GM11168 (cell line): Measurements from ENCODE around the gene UFD1.

Experiments used
- in situ Hi-C: fragments of 300-500 bp; cut with MboI; formaldehyde crosslinking; loops from one replicate; pipeline ENCODE4 v1.12.0; 2022; ENCODE audit warnings: low sequenced_read_pairs; ENCODE audit not compliant: unreplicated experiment

Gene UFD1

DNA sequence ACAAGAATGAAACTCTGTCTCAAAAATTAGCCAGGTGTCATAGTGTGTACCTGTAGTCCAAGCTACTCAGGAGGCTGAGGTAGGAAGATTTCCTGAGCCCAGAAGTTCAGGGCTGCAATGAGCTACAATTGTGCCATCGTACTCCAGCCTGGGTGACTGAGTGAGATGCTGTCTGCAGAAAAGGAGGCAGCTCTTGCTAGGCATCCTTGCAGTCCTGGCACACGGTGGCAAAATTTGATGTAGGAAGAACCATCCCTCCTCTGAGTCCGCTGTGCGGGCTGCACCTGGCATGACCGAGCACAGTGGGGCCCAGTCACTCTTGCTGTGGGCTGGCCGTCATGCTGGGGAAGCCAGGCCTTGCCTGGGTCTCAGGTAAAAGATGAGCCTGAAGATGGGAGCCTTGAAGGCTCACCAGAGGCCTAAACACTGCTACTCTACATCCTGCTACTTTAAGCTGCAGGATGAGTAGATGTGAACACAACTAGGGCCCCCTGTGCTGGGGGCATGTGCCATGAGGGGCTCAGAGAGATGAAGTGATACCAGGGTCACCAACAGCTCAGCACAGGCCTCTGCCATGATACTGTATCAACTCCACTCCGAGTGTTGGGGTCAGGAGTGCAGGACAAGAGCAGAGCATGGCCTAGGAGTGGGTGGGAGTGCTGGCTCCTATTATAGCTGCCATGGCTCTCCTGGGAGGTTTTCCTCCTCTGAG, 19.3 kb upstream of the UFD1 start:
- in situ Hi-C loops = no loop called here

DNA sequence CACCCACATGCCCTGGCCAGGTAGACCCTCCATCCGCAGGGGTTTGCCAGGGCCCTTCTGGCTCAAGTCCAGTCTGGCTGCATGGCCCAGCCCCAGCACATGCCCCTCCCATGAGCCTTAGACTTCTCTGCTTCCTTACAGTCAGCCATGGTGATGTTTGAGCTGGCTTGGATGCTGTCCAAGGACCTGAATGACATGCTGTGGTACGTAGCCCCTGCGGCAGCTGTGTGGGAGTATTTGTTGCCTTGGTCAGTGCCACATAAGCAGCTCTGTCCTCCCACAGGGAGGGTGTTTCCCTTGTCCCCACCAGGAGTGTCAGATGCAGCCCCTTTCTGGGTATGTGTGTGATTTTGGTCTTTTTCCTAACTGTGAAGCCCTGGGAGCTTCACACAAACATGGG, 18.3 kb upstream of the UFD1 start:
- in situ Hi-C loops = no loop called here

DNA sequence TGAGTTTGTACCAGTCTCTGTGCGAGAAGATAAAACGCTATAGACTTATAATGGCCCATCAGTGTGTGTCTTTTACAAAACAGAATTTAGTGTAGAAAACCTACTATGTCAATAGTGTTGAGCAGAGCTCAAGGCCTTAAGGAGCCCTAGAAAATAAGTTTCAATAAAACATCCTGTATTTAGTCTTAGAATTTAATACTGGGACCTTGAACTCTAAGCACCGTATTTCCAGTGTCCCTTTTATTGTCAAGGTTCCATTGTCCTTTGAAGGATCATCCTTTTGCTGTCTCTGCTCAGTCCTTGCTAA, 17.3 kb upstream of the UFD1 start:
- in situ Hi-C loops = no loop called here

DNA sequence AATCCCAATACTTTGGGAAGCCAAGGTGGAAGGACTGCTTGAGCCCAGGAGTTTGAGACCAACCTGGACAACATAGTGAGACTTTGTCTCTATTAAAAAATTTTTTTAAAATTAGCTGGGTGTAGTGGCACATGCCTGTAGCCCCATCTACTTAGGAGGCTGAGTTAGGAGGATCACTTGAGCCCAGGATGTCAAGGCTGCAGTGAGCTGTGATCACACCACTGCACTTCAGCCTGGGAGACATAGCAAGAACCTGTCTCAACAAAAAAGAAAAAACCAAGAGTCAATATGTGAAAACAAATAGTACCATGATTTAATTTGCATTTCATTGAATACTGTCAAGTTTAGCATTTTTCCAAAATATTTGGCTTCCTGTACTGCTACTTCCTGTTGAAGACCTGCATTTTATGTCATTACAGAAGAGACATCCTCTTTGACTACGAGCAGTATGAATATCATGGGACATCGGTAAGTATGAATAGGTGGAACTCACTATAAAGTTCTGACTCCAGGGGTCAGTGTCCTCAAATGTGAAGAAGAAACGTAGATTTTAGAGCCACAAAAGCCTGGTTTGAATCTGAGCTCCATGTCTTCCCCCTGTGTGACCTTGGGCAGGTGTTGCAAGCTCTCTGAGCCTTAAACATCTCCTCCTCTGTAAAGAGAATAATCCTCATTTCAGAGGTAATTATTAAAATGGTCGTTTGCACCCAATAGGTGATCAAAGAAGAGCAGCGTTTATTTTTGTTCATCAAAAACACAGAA, 16.8 kb upstream of the UFD1 start:
- in situ Hi-C loops = no loop called here

DNA sequence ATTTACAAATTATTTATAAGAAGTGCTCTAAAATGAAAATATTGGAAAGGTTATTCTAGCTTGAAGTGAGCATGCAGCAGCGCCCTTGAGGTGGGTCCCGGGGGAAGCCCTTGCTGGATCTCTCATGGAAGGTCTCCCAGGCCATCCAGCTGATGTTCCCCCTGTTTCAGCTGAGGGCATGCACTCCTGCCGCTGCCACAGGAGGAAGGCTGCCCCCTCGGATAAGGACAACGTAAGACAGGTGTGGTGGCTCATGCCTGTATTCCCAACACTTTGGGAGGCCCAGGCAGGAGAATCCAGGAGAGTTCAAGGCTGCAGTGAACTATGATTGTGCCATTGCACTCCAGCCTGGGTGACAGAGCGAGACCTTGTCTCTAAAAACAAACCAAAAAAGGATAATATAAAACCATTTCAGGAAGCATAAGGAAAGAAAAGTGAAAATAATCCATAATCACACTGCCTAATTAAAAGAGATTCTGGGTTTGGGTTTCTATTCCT, 15.7 kb upstream of the UFD1 start:
- in situ Hi-C loops = no loop called here

DNA sequence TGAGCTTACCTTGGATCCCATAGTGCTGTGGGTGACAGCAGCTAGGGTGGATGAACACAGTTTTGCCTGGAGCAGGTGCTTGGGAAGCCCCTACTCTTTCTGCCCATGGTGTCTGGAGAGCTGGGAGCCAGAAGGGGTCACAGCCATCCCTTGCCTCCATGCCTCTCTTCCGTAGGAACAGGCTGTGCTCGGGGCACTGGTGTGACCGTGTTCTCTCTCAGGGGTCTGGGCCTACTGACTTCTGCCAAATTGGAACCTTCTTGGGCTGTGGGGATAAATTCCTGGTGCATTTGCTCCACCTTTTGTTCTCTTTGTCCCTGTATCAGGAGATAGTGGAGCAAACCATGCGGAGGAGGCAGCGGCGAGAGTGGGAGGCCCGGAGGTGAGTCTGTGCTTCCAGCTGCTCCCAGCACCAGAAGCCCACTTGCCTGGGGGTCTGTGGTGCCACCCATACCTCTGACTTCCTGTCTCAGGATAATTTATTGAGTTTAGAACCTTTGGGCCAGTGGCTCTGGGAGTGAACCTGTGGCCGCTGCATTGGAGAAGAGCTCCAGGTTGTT, 15.1 kb upstream of the UFD1 start:
- in situ Hi-C loops = no loop called here

DNA sequence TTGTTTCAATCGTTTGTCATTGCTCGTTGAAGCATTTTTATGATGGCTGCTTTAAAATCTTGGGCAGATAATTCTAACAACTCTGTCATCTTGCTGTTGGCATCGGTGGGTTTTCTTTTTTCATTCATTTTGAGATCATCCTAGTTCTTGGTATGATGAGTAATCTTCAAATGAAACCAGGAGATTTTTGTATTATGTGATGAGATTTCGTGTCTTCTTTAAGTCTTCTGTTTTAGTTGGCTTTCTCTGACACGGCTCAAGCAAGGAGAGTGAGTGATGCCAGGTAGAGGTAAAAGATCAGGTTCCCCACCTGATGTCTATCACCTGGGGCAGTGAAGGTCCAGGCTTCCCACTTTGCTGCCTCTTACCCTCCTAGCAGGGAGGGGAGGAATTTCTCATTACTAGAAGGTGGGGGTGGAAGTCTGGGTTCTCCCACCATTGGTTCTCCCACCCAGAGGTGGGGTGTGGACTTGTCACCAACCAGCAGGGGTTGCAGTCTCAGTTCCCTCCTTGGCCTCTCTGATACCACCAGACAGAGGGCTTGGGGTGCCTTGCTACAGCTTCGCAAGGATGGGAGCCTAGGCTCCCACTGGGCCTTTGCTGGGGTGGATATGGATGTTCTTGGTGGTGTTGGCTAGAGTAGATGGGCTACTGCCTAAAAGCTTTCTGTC, 13.6 kb upstream of the UFD1 start:
- in situ Hi-C loops = no loop called here

DNA sequence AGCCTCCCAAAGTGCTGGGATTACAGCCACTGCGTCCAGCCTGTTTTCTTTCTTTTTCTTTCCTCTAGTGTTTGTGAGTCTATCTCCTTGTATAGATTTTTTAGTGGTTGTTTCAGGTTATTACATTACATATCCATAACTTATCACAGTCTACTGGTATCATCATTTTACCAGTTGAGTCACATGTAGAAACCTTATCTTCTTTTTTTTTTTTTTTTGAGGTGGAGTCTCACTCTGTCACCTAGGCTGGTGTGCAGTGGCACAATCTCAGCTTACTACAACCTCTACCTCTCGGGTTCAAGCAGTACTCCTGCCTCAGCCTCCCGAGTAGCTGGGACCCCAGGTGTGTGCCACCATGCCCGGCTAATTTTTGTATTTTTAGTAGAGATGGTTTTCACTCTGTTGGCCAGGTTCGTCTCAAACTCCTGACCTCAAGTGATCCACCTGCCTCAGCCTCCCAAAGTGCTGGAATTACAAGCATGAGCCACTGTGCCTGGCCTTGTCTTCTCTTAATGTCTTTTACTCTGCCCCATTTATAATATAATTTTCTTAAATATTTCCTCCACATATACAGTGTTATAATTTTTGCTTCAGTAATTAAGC, 11.7 kb upstream of the UFD1 start:
- in situ Hi-C loops = no loop called here

DNA sequence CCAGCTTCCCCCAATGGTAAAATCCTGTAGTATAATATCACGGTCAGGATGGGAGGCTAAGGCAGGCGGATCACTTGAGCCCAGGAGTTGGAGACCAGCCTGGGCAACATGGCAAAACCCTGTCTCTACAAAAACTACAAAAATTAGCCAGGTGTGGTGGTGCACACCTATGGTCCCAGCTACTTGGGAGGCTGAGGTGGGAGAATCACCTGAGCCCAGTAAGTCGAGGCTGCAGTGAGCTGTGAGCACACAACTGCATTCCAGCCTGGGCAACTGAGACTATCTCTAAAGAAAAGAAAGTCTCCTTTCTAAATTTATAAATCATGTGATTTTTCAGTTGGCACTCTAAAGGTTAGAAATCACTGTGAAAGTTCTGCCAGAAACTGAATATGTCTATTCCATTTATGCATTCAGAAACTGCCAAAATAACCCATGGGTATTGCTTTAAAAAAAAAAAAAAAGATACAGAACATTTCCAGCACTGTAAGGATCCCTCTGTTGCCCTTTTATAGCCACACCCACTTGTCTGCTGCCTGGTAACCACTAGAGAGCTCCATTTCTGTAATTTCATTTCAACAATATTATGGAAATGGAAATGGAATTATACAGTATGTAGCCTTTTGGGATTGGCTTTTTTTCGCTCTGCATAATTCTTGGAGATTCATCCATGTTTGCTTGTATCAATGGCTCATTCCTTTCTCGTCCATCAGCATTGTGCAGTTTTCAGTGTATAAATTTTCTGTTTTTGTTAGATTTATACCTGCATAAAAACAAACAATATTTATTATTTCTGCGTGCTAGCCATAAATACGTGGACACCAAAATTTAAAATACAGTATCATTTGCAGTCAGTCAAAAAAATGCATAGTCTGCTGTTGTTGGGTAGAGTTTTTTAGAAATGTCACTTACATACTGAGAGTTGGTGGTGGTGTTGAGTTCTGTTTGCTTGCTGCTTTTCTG, 10.2 kb upstream of the UFD1 start:
- in situ Hi-C loops = no loop called here

DNA sequence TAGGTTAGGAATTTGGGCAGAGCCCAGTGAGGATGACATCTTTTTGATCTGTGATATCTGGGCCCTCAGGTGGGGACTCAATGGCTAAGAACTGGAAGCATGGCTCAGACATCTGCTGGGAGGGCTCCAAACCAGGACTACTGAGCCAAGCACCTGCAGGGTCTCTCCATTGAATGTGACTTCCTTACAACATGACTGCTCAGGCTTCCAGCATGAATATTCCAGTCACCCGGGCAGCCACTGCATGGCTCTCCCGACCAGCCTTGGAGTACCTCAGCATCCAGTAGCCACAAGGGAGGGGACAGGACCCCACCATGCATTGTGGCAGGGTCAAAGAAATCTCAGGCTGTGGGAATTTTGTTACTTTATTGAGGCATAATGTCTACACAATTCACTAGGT, 9.3 kb upstream of the UFD1 start:
- in situ Hi-C loops = no loop called here

DNA sequence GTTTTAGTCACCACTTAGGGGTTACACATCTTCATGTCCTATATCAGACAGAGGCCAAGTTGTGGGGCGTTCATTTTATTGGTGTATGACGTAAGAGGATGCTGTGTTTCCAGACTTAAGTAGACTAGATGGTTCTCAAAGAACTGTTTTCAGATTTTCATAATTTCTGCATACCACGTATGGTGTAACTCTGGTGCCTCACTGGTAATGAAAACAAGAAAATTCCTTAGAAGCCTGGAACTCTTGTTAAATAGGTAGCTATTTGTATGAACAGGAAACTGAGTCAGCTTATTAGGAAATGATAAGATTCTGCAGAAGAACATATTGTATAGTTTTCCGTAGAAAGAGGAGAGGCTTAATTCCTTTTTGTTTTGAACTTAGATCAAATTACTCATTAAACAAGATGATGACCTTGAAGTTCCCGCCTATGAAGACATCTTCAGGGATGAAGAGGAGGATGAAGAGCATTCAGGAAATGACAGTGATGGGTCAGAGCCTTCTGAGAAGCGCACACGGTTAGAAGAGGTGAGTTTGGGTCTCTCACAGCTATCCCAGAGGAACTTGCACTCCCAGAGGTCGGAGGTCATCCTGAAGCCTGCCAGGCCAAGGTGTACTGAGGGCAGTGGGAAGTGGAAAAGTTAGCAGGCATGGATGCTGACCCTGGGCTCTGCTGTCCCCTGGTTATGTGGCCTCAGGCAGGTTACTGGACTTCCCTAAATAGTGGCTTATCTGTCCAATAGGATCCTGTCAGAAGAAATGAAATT, 4.7 kb upstream of the UFD1 start:
- in situ Hi-C loops = no loop called here

DNA sequence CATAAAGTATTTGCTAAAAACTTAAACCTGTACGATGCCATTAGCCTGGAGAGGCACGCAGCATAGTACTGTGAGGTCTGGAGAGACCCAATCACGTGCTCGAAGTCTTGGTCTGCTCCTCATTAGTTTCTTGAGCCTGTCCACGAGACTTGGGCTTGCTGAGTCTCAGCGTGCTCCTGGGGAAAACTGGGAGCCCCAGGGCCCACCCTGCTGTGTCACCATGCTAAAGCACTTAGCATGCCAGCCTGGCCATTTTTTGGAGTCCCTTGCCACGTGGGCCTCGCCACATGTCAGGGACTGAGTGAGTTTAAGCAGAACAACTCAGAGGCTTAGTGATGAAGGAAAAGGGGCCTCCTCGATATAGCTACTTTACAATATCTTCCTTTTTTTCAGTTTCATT, 3.3 kb upstream of the UFD1 start:
- in situ Hi-C loops = no loop called here

DNA sequence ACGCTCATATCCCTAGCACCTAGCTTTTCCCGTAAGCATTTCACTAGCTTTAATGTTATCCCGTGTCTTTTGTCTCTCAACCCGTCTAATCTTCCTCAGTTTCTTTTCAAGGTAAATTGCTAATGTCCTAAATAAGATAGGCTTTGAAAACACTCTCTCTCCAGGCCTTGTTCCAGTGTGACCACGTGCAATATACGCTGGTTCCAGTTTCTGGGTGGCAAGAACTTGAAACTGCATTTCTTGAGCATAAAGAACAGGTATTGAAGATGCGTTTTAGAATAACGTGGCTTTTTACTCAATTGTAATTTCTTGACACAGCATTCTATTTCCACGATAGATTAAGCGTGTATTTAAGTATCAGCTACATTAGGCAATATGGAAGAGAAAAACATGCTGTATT, 1.8 kb upstream of the UFD1 start:
- in situ Hi-C loops = no loop called here

DNA sequence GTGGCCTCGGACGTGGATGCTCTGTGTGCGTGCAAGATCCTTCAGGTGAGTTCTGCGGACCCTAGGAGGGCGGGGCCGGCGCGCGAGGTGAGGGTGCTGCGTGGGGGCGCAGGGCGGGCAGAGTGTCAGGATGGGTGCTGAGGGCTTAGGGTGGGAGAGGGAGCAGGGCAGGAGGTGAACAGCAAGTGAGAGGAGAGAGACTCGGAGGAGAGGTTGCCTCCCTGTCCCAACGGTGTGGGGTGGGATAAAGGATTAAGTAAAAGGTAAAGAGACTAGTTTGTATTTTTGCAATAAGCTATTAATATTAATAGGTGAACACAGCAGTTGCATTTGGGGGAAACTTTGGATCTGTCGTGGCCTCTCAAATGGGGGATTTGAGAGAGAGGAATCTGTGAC, 1.2 kb upstream of the UFD1 start:
- in situ Hi-C loops = no loop called here

DNA sequence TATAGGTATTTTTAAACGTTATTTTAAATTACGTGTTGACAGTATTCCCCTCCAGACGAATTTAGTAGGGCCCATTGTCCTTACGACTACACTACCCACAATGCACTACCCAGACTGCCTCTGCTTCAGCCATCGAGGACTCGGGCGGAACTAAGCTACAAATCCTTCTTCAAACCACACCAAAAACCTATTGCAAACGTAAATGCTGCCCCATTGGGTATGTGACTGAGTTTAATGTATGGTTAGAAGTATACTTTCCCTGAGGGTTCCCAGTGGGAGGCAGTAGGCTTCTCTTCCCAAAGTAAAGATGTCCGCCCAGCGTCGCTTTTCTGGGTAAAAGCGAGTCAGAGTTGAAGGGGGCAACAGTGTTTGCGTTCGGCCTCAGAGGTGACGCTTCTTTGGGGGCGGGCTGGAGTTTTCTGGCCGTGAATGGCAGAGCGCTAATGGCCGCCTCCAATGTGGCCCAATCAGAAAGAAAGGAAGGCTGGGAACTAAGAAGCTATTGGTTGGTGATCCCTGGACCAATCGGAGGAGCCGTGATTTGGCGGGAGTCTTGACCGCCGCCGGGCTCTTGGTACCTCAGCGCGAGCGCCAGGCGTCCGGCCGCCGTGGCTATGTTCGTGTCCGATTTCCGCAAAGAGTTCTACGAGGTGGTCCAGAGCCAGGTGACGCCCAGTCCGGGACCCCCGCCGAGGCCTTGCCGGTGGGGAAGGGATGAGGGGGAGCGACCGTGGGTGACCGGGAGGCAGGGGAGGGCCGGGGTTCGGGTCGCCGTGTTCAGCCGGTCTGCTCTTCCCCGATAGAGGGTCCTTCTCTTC, 571 bp upstream of the UFD1 start, which contains the start of gene CDC45:
CDC45 (plus strand) TSS at position 566 of the 818 bp plus-strand sequence; CDS start at position 615, 49 bp downstream.
- in situ Hi-C loops = no loop called here

DNA sequence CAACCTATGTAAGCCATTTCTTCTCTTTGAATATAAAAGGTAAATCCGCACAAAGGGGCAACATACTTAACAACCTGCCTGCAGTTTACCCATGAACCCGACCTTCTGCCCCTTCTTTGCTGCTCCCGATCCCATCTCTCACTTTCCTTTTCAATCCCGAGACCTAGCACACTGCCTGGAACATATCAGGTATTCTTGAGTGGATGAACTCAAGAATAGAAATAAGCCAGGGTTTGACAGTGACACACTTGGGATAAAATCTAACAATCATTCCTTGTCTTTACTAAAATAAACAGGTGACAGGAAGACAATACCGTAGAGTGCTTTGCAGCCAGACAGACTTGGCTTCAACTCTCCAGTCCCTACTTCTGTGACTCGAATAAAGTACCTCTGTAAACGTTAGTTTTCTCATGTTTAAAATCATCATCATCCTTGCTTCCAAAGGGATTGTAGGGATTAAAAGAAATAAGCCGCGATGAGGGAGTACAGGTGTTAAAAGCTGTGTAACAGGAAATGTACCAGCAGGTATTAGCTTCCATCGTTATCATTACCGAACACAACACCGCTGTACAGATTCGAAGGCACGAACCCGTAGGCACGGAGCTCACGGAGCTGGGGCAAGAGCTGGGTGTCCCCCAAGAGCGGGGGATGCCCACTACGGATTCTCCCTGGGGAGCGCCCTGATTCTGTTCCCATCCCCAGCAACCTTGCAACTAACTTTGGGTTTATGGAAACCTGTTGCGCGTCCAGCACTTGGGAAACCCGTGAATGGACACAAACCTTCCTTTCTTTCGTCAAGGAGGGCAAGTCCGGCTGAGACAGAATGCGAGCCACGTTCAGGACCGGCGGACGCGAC, 720 bp downstream of the UFD1 start:
- in situ Hi-C loops = no loop called here
